CD14-positive monocyte (primary cell): ENCODE measurements around the gene CTNNA2. TPM values are rescaled to one million over a fixed set of nuclear protein-coding genes. Genes with fewer than 3 reads are reported as not detected.

Source experiments
- DNase-seq, 3 donors: peaks; one replicate each; pipeline ENCODE4 v3.0.0-alpha.2; 2011 to 2022
- H2AFZ ChIP-seq: 2 replicates; pipeline ENCODE4 v1.6.0; 2012; ENCODE audit warnings: mild to moderate bottlenecking, low read depth, low read length, inconsistent platforms; ENCODE audit not compliant: insufficient read depth, poor library complexity, severe bottlenecking
- H3K27ac ChIP-seq, 2 donors: 1 replicate in 1 of 2; 2 replicates in 1 of 2; pipeline ENCODE4 v1.5.1; 2012 to 2013; ENCODE audit warnings: low read length in 2 of 2, control low read depth in 1 of 2, inconsistent platforms in 1 of 2, low read depth in 1 of 2, mild to moderate bottlenecking in 1 of 2
- H3K27me3 ChIP-seq, 2 donors: one replicate each; pipeline versions ENCODE4 v1.6.0 to v1.6.1; 2011 to 2013; ENCODE audit warnings: low read length in 2 of 2; ENCODE audit not compliant: control insufficient read depth in 2 of 2, insufficient read depth in 2 of 2
- H3K36me3 ChIP-seq, 2 donors: replicated peaks in 1 of 2; 1 replicate in 1 of 2; 2 replicates in 1 of 2; pipeline versions ENCODE4 v1.5.1 to v1.6.1; 2012 to 2013; ENCODE audit warnings: low read length in 2 of 2, control low read depth in 1 of 2, inconsistent platforms in 1 of 2, mild to moderate bottlenecking in 1 of 2; ENCODE audit not compliant: insufficient read depth in 2 of 2, control insufficient read depth in 1 of 2
- H3K4me1 ChIP-seq, 2 donors: 1 replicate in 1 of 2; 2 replicates in 1 of 2; pipeline versions ENCODE4 v1.5.1 to v1.6.1; 2012 to 2013; ENCODE audit warnings: low read length in 2 of 2, control low read depth in 1 of 2, inconsistent platforms in 1 of 2, mild to moderate bottlenecking in 1 of 2, moderate library complexity in 1 of 2; ENCODE audit not compliant: insufficient read depth in 2 of 2, control insufficient read depth in 1 of 2
- H3K4me2 ChIP-seq: replicated peaks from 2 replicates; pipeline ENCODE3; 2012; ENCODE audit warnings: low read length, moderate library complexity, mild to moderate bottlenecking; ENCODE audit not compliant: poor library complexity, severe bottlenecking; ENCODE audit errors: extremely low read depth
- H3K4me3 ChIP-seq, 3 experiments: fragments of 200-600 bp in 1 of 3; sonication (generic) in 1 of 3; replicated peaks in 1 of 3; 1 replicate in 2 of 3; 2 replicates in 1 of 3; pipeline ENCODE4 v1.5.1; 2011 to 2013; ENCODE audit warnings: low read length in 3 of 3, mild to moderate bottlenecking in 3 of 3, control low read depth in 2 of 3, low read depth in 2 of 3, inconsistent platforms in 1 of 3, moderate library complexity in 1 of 3
- H3K79me2 ChIP-seq: 2 replicates; pipeline ENCODE4 v1.6.0; 2012; ENCODE audit warnings: mild to moderate bottlenecking, control low read depth, inconsistent platforms, low read length, moderate library complexity; ENCODE audit not compliant: insufficient read depth
- H3K9ac ChIP-seq: 2 replicates; pipeline ENCODE4 v1.6.0; 2017; ENCODE audit warnings: low read length, mild to moderate bottlenecking; ENCODE audit not compliant: insufficient read depth, poor library complexity, severe bottlenecking
- H3K9me3 ChIP-seq, 2 donors: replicated peaks in 1 of 2; 1 replicate in 1 of 2; 2 replicates in 1 of 2; pipeline versions ENCODE4 v1.5.1 to v1.6.1; 2012 to 2013; ENCODE audit warnings: low read length in 2 of 2, control low read depth in 1 of 2; ENCODE audit not compliant: control insufficient read depth in 1 of 2, insufficient read depth in 1 of 2
- H4K20me1 ChIP-seq: 2 replicates; pipeline ENCODE4 v1.6.0; 2012; ENCODE audit warnings: mild to moderate bottlenecking, low read length, control low read depth, moderate library complexity; ENCODE audit not compliant: insufficient read depth
- H3K27ac Mint-ChIP-seq, 7 donors: one replicate each; pipeline ENCODE4 v1.8.0; 2020; ENCODE audit warnings: mild to moderate bottlenecking in 7 of 7, mixed read lengths in 7 of 7, moderate library complexity in 6 of 7, inconsistent platforms in 2 of 7
- H3K27me3 Mint-ChIP-seq, 3 donors: one replicate each; pipeline ENCODE4 v1.8.0; 2021 to 2022; ENCODE audit warnings: low read depth in 3 of 3, mild to moderate bottlenecking in 3 of 3, mixed read lengths in 3 of 3, moderate library complexity in 3 of 3, inconsistent platforms in 1 of 3
- H3K36me3 Mint-ChIP-seq, 2 donors: one replicate each; pipeline ENCODE4 v1.8.0; 2020; ENCODE audit warnings: mixed read lengths in 2 of 2, inconsistent platforms in 1 of 2, mild to moderate bottlenecking in 1 of 2
- H3K4me1 Mint-ChIP-seq: one replicate; pipeline ENCODE4 v1.8.0; 2020; ENCODE audit warnings: mild to moderate bottlenecking, mixed read lengths
- H3K4me3 Mint-ChIP-seq, 2 donors: one replicate each; pipeline ENCODE4 v1.8.0; 2020; ENCODE audit warnings: mild to moderate bottlenecking in 2 of 2, mixed read lengths in 2 of 2, moderate library complexity in 1 of 2
- H3K9me3 Mint-ChIP-seq, 7 donors: one replicate each; pipeline ENCODE4 v1.8.0; 2020 to 2022; ENCODE audit warnings: mixed read lengths in 7 of 7, mild to moderate bottlenecking in 6 of 7, moderate library complexity in 6 of 7, inconsistent platforms in 2 of 7
- CTCF ChIP-seq: fragments of 200-600 bp; IDR thresholded peaks from one replicate; pipeline ENCODE4 v1.8.0; 2022; ENCODE audit warnings: antibody characterized with exemption, mild to moderate bottlenecking
- WGBS: methylation state at CpG from one replicate; pipeline ENCODE4 v1.1.5; 2013; ENCODE audit warnings: missing lambda C conversion rate; ENCODE audit not compliant: insufficient coverage; 5-methylcytosine and 5-hydroxymethylcytosine counted together
- intact Hi-C, 2 donors: fragments of 100-400 bp; cut with micrococcal nuclease; formaldehyde crosslinking; loops; one replicate each; pipeline versions ENCODE4 v1.15.0 to v1.15.1; 2023
- polyA plus RNA-seq, 3 donors: library from polyadenylated mRNA; depleted of rRNA in 1 of 3; unstranded in 2 of 3; stranded (reverse) in 1 of 3; fragments of 300-500 nt in 2 of 3; fragments of >200 nt in 1 of 3; fragmentation: Illumina TruSeq in 2 of 3; gene quantifications; 1 replicate in 2 of 3; 2 replicates in 1 of 3; pipeline ENCODE4 v1.2.3, GENCODE V29; 2012 to 2021

CTNNA2 gene
- polyA plus RNA-seq, 3 donors: not detected

DNA sequence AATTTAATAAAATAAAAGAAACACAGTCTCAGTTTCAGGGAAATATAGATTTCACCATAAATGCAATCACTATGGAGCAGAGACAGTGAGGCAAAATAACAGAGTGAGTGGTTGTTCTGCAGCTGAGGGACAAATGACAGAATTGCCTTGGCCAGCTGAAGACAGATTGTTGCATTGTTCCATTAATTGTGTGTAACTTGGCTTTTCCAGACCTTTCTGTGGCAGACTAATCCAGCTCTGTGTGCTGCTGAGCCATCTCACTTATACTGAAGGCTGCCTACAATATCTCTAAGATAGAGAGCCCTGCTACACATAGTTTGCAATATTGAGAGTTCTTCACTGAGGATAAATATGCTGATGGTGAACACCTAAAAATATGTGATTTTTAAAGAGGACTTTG lies 780.2 kb downstream of the CTNNA2 start:
- Histone ChIP-seq H3K27ac (no peak overlapping the region), H3K9me3 (no peaks in the 10 kb centered on the region), H3K4me2 (no peak overlapping the region), H3K79me2 (no peaks in the 10 kb centered on the region), H3K4me1 (no peaks in the 10 kb centered on the region), H3K36me3 (no peaks in the 10 kb centered on the region), H3K4me3 (no peak overlapping the region), H4K20me1 (no peaks in the 10 kb centered on the region), H2AFZ (no peak overlapping the region), H3K9ac (no peak overlapping the region), H3K27me3 (no peaks in the 10 kb centered on the region)
- peaks cover 1 to 3% (median 3%) of the 10 kb centered on the region in 3 donors for H3K27me3 Mint-ChIP-seq
- peaks cover 0 to 3% (median 0%) of the 10 kb centered on the region in 7 donors for H3K9me3 Mint-ChIP-seq
- no peak for DNase-seq
- no peak for TF ChIP-seq CTCF
- no peak overlapping the region for H3K4me3 Mint-ChIP-seq
- no peaks in the 10 kb centered on the region for H3K4me1 Mint-ChIP-seq
- no peaks in the 10 kb centered on the region for H3K36me3 Mint-ChIP-seq
- intact Hi-C loops: no loop called here
- H3K27ac Mint-ChIP-seq: no peak overlapping the region

DNA sequence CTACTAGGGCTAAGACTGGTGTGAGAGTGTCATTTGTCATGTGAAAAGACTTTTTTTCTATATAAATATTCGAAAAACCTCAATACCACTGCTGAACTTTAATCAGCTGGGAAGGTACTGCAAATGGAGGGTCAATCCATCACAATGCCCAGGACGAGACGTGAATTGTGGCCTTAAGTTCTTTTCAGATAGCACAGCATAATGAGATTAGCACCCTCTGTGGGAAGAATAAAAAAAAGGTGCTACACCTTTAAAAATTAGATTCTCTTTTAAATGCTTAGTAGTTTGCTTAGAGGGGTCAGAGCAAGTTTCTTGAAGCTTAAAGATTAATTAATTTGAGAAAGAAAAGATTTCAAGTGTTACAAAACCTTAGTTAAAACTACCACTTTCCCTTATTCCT lies 786.1 kb downstream of the CTNNA2 start:
- Histone ChIP-seq H4K20me1 (no peaks in the 10 kb centered on the region), H3K79me2 (no peaks in the 10 kb centered on the region), H3K4me2 (no peak overlapping the region), H3K36me3 (no peaks in the 10 kb centered on the region), H3K27ac (no peak overlapping the region), H3K4me1 (no peaks in the 10 kb centered on the region), H3K9ac (no peak overlapping the region), H3K9me3 (peaks cover 0 to 7% of the 10 kb centered on the region in 2 donors), H3K4me3 (no peak overlapping the region), H2AFZ (no peak overlapping the region), H3K27me3 (peaks cover 26 to 33% of the 10 kb centered on the region in 2 donors)
- no peak for DNase-seq
- WGBS: no CpG with 5 or more reads among the region's 3 CpGs
- Mint-ChIP-seq H3K36me3 (peaks cover 0 to 3% of the 10 kb centered on the region in 2 donors), H3K4me1 (no peaks in the 10 kb centered on the region), H3K4me3 (no peak overlapping the region), H3K27me3 (peaks cover 31 to 42% (median 40%) of the 10 kb centered on the region in 3 donors), H3K9me3 (peaks cover 0 to 12% (median 5%) of the 10 kb centered on the region in 7 donors), H3K27ac (no peak overlapping the region)
- TF ChIP-seq CTCF: no peak
- intact Hi-C loops: no loop called here
